GM23248 (cell line): Measurements from ENCODE around the gene RIMOC1.

ENCODE experiments used
- EZH2 ChIP-seq: fragments of 200-600 bp; sonication (generic); IDR thresholded peaks from 2 replicates; pipeline ENCODE4 v1.6.1; 2018; ENCODE audit warnings: antibody characterized with exemption, mild to moderate bottlenecking; ENCODE audit not compliant: insufficient read depth, poor library complexity, severe bottlenecking
- EZH2phosphoT487 ChIP-seq: fragments of 200-600 bp; sonication (generic); IDR thresholded peaks from 2 replicates; pipeline ENCODE4 v1.6.1; 2018; ENCODE audit warnings: antibody characterized with exemption, moderate library complexity, mild to moderate bottlenecking, low read depth; ENCODE audit not compliant: insufficient read depth

- TF ChIP-seq EZH2 (no peak), EZH2phosphoT487 (no peak)
These were observed 20.2 kb upstream of the RIMOC1 start for GRCh38 chr5:41883936-41884335.
